ENCODE results near the gene TMEM231.
"Not testable (repeated sequence)": the region's sequence is repeated elsewhere in the genome, so short reads cannot be mapped to it uniquely, and the experiment has no call there.

Gene TMEM231

DNA sequence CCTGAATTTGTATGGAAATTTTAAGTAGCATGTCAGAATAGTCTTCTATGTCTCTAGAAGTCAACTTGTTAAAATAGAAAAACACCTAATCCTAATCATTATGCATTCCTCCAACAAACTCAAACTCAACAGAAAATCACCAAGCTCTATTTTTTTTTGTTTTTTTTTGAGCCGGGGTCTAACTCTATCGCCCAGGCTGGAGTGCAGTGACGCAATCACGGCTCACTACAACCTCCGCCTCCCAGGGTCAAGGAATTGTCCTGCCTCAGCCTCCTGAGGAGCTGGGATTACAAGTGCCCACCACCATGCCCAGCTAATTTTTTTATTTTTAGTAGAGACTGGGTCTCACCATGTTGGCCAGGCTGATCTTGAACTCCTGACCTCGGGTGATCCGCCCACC lies 9.8 kb downstream of the TMEM231 start:
- no peaks in the 10 kb centered on the region for H3K36me3 ChIP-seq (ENCODE audit: insufficient read depth, low read length)
- H3K4me3 ChIP-seq (ENCODE audit: low read depth, low read length) = no peak overlapping the region
- H3K79me2 ChIP-seq (ENCODE audit: control insufficient read depth, insufficient read depth, low read length, unreplicated experiment) = no peaks in the 10 kb centered on the region
- no peak overlapping the region for H3K27ac ChIP-seq (ENCODE audit: low read depth, low read length)
- H3K4me1 ChIP-seq (ENCODE audit: control insufficient read depth, insufficient read depth, low read length, unreplicated experiment) = no peaks in the 10 kb centered on the region
- no peak overlapping the region for H2AFZ ChIP-seq (ENCODE audit: low read length, unreplicated experiment)
- no peaks in the 10 kb centered on the region for H3K27me3 ChIP-seq (ENCODE audit: insufficient read depth, low read length)

DNA sequence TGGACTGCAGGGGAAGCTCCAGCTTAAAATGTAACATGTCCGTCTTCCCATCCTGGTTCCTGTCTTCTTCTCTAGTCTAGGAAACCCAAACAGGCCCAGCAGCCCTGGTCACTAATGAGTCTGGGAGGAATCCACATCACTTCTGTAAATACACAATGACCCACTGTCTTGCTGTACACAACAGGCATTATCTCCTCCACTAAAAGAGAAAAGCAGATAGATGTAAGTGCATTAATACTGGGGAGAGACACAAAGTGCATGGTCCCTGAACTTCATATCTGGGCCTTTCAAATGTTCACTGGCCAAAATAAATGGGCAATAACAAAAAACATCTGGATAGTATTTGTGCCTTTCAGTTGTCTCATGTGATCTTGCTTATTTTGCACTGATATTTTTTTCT lies 10.2 kb downstream of the TMEM231 start:
- H3K4me1 ChIP-seq (ENCODE audit: control insufficient read depth, insufficient read depth, low read length, unreplicated experiment); H3K36me3 ChIP-seq (ENCODE audit: insufficient read depth, low read length); H3K27ac ChIP-seq (ENCODE audit: low read depth, low read length); H3K27me3 ChIP-seq (ENCODE audit: insufficient read depth, low read length); H3K79me2 ChIP-seq (ENCODE audit: control insufficient read depth, insufficient read depth, low read length, unreplicated experiment); H3K4me3 ChIP-seq (ENCODE audit: low read depth, low read length); H2AFZ ChIP-seq (ENCODE audit: low read length, unreplicated experiment): not testable (repeated sequence)

DNA sequence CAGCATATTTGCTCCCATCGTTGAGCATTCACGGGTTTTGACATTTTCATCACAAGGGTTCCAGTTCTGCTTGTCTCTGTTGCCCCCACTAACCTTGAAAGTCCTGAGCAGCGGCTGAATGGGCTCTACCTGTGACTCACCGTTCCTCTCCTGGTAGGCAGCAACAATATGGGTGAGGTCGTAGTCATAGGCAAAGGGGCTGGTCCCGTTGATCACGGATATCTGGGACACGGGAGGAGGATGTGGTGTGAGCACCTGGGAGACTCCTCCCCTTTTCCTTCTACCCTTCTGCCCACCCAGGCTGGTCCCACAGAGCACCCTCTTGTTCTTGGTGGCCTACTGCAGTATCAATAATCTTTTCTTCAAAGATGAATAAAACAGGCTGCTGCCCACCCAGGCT lies 13.6 kb downstream of the TMEM231 start:
- H2AFZ ChIP-seq (ENCODE audit: low read length, unreplicated experiment); H3K79me2 ChIP-seq (ENCODE audit: control insufficient read depth, insufficient read depth, low read length, unreplicated experiment); H3K4me3 ChIP-seq (ENCODE audit: low read depth, low read length); H3K27me3 ChIP-seq (ENCODE audit: insufficient read depth, low read length); H3K36me3 ChIP-seq (ENCODE audit: insufficient read depth, low read length); H3K27ac ChIP-seq (ENCODE audit: low read depth, low read length); H3K4me1 ChIP-seq (ENCODE audit: control insufficient read depth, insufficient read depth, low read length, unreplicated experiment): not testable (repeated sequence)

GRCh38 chr16:75541236-75541635 lies 14.8 kb downstream of the TMEM231 start:
- no peaks in the 10 kb centered on the region for H3K79me2 ChIP-seq (ENCODE audit: control insufficient read depth, insufficient read depth, low read length, unreplicated experiment)
- no peak overlapping the region for H3K4me3 ChIP-seq (ENCODE audit: low read depth, low read length)
- no peak overlapping the region for H2AFZ ChIP-seq (ENCODE audit: low read length, unreplicated experiment)
- no peaks in the 10 kb centered on the region for H3K36me3 ChIP-seq (ENCODE audit: insufficient read depth, low read length)
- no peaks in the 10 kb centered on the region for H3K4me1 ChIP-seq (ENCODE audit: control insufficient read depth, insufficient read depth, low read length, unreplicated experiment)
- no peak overlapping the region for H3K27ac ChIP-seq (ENCODE audit: low read depth, low read length)
- H3K27me3 ChIP-seq (ENCODE audit: insufficient read depth, low read length) = no peaks in the 10 kb centered on the region

DNA sequence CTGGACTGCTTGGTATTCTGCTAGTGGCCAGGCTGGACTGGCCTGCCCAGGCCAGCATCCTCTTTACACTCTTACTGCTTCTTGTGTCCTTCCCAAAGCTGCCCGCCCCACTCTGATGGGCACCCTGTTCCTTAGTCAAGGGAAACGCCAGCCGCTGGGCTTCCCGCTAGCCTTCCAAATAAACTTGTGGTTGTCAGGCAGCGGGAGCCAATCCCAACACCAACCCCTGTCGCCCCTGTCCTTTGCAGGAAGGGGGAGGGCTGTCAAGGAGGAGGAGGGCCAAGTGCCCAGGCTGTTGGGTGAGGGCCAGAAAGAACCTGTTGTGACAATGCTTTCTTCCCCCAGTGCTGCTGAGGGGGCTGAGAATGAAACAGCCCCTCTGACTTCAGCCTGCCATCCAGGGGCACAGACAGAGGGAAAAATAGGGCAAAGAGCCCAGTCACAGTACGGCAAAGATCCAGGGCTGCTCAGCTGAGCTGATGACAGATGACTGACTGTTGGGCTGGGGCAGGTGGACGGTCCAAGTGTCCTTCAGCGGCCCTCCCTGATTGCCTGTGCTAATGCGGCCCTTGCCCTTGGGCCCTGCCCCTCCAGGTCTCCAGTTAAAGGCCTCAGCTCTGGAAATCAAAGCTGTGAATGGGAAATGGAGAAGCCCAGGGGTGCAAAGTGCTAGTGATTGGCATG lies 17.0 kb downstream of the TMEM231 start:
- H2AFZ ChIP-seq (ENCODE audit: low read length, unreplicated experiment); H3K36me3 ChIP-seq (ENCODE audit: insufficient read depth, low read length); H3K79me2 ChIP-seq (ENCODE audit: control insufficient read depth, insufficient read depth, low read length, unreplicated experiment); H3K27me3 ChIP-seq (ENCODE audit: insufficient read depth, low read length); H3K4me3 ChIP-seq (ENCODE audit: low read depth, low read length); H3K27ac ChIP-seq (ENCODE audit: low read depth, low read length); H3K4me1 ChIP-seq (ENCODE audit: control insufficient read depth, insufficient read depth, low read length, unreplicated experiment): not testable (repeated sequence)

DNA sequence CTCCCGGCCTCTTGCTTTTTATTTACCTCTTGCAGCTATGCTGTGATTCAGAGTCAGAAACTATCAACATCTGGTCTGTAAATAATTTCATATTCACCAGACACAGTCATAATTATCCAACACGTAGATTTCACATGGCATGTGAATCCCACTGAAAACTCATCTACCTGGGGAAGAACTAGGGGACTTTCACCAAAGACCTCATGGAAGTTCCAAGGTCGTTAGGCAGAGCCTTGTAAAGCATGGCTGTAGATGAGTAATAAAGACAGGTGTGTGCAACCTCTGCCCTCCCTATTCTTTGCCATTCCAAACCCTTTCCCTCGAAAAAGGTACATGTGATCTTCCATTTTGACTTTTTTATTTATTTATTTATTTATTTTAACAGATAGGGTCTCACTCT lies 18.3 kb downstream of the TMEM231 start:
- H3K27ac ChIP-seq (ENCODE audit: low read depth, low read length) = no peak overlapping the region
- H3K27me3 ChIP-seq (ENCODE audit: insufficient read depth, low read length) = no peaks in the 10 kb centered on the region
- no peak overlapping the region for H3K4me3 ChIP-seq (ENCODE audit: low read depth, low read length)
- H2AFZ ChIP-seq (ENCODE audit: low read length, unreplicated experiment) = no peak overlapping the region
- H3K79me2 ChIP-seq (ENCODE audit: control insufficient read depth, insufficient read depth, low read length, unreplicated experiment) = no peaks in the 10 kb centered on the region
- no peaks in the 10 kb centered on the region for H3K4me1 ChIP-seq (ENCODE audit: control insufficient read depth, insufficient read depth, low read length, unreplicated experiment)
- no peaks in the 10 kb centered on the region for H3K36me3 ChIP-seq (ENCODE audit: insufficient read depth, low read length)

DNA sequence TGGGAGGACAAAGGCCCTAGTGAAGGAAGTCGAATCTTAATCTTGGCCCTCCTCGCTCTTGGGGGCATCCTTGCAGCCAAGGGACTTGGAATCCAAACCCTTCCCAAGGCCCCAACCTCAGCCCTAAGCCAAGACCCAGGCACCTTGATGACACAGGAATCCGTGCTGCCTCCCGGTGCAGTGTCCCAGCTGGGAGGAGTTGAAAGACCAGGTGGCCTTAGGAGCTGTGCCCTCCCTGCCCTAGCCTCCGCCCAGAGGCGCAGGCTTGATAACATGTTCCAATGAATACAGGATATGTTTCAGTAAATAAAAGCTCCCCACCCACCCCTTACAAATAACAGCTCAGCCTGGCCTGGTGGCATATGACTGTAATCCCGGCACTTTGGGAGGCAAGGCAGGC lies 20.2 kb downstream of the TMEM231 start, which contains the start of gene CHST5:
Gene CHST5, minus strand, starts transcription at position 208 of the 400 bp plus-strand sequence. CDS start 5,724 bp downstream, outside the sequence.
- no peaks in the 10 kb centered on the region for H3K27me3 ChIP-seq (ENCODE audit: insufficient read depth, low read length)
- no peaks in the 10 kb centered on the region for H3K79me2 ChIP-seq (ENCODE audit: control insufficient read depth, insufficient read depth, low read length, unreplicated experiment)
- H3K4me1 ChIP-seq (ENCODE audit: control insufficient read depth, insufficient read depth, low read length, unreplicated experiment) = no peaks in the 10 kb centered on the region
- no peak within 1 kb of the TSS for H3K4me3 ChIP-seq (ENCODE audit: low read depth, low read length)
- no peak within 1 kb of the TSS for H3K27ac ChIP-seq (ENCODE audit: low read depth, low read length)
- H3K36me3 ChIP-seq (ENCODE audit: insufficient read depth, low read length) = no peaks in the 10 kb centered on the region
- H2AFZ ChIP-seq (ENCODE audit: low read length, unreplicated experiment) = no peak within 1 kb of the TSS

DNA sequence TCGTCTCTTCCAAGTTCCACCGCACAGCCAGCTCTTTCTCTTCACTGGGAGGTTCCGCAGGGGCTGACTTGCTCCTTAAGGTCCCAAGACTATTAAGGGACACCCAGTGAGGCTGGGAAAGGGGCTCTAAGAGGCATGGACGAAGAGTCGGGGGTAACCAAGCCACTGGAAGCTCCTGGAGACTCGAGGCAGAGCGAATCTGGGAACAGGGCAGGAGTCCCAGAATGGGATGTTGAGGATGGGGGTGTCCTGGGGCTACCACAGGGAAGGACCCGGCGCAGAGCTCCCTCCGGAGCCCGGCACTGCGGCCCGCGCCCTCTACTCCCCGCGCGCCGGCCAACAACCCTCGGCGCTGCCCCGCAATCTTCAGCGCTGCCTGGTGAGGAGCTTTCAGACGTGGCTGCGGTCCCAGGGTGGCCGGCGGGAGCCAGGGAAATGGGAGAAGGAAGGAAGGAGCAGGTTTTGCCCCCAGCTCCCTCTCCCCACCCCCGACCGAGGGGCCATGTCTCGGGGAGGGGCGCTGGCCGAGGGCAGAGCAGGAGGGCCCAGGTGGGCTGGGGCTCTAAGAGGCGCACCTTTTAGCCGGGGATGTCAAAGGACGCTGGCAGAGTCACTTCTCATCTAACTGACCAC lies 20.7 kb downstream of the TMEM231 start:
- H3K4me3 ChIP-seq (ENCODE audit: low read depth, low read length) = no peak overlapping the region
- no peak overlapping the region for H3K27ac ChIP-seq (ENCODE audit: low read depth, low read length)

DNA sequence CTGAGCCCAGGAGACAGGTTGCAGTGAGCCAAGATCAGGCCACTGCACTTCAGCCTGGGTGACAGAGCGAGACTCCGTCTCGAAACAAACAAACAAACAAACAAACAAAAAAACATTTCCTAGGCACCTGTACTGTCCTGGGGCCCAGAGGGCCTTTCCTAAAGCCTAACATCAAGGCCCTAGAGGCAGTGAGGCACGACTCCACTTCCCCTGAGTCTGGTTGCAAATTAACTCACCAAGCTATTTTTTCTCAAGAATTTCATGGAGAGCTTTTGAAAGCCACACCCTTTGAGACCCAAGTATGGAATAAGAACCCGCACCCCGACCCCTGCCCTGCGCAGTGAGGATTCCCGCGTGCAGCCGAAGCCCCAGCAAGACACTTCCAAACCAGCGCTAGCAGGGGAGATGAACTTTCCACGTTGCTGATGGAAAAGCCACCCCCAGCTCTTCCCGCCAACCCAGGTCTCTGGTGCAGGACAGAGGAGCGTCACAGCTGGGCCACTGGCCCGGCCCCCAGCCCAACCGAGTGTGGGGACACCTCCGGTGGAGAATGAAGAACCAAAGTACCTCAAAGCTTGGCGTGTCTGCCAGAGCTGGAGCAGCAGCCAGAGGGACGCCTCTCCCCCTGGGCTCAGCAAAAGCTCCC lies 21.4 kb downstream of the TMEM231 start:
- Histone ChIP-seq H3K4me1 (ENCODE audit: control insufficient read depth, insufficient read depth, low read length, unreplicated experiment) (no peaks in the 10 kb centered on the region), H3K4me3 (ENCODE audit: low read depth, low read length) (no peak overlapping the region), H3K27ac (ENCODE audit: low read depth, low read length) (no peak overlapping the region), H3K27me3 (ENCODE audit: insufficient read depth, low read length) (no peaks in the 10 kb centered on the region), H3K79me2 (ENCODE audit: control insufficient read depth, insufficient read depth, low read length, unreplicated experiment) (no peaks in the 10 kb centered on the region), H3K36me3 (ENCODE audit: insufficient read depth, low read length) (no peaks in the 10 kb centered on the region), H2AFZ (ENCODE audit: low read length, unreplicated experiment) (no peak overlapping the region)

More for the DNA sequence above, 20.7 kb downstream of the TMEM231 start:
- Histone ChIP-seq H3K36me3 (ENCODE audit: insufficient read depth, low read length) (no peaks in the 10 kb centered on the region), H3K4me1 (ENCODE audit: control insufficient read depth, insufficient read depth, low read length, unreplicated experiment) (no peaks in the 10 kb centered on the region), H2AFZ (ENCODE audit: low read length, unreplicated experiment) (no peak overlapping the region), H3K79me2 (ENCODE audit: control insufficient read depth, insufficient read depth, low read length, unreplicated experiment) (no peaks in the 10 kb centered on the region), H3K27me3 (ENCODE audit: insufficient read depth, low read length) (no peaks in the 10 kb centered on the region)

GRCh38 chr16:75532791-75533190 lies 23.3 kb downstream of the TMEM231 start:
- Histone ChIP-seq H3K4me3 (ENCODE audit: low read depth, low read length) (no peak overlapping the region), H2AFZ (ENCODE audit: low read length, unreplicated experiment) (no peak overlapping the region), H3K79me2 (ENCODE audit: control insufficient read depth, insufficient read depth, low read length, unreplicated experiment) (no peaks in the 10 kb centered on the region), H3K36me3 (ENCODE audit: insufficient read depth, low read length) (no peaks in the 10 kb centered on the region), H3K4me1 (ENCODE audit: control insufficient read depth, insufficient read depth, low read length, unreplicated experiment) (no peaks in the 10 kb centered on the region), H3K27me3 (ENCODE audit: insufficient read depth, low read length) (no peaks in the 10 kb centered on the region), H3K27ac (ENCODE audit: low read depth, low read length) (no peak overlapping the region)

All from ACC112 (cell line).